Chondrocyte (in vitro differentiated cells): ENCODE data around the gene TMEM154. TPM values are rescaled to one million over a fixed set of nuclear protein-coding genes. Genes with fewer than 3 reads are reported as not detected.

Source experiments
- DNase-seq: peaks from one replicate; pipeline ENCODE4 v3.0.0; 2021; ENCODE audit warnings: mixed read lengths, low spot score
- H3K27ac Mint-ChIP-seq: one replicate; pipeline ENCODE4 v1.8.0; 2021; ENCODE audit warnings: mild to moderate bottlenecking, moderate library complexity, mixed read lengths; ENCODE audit not compliant: unreplicated experiment
- H3K27me3 Mint-ChIP-seq: 2 replicates; pipeline ENCODE4 v1.8.0; 2021; ENCODE audit warnings: low read depth, mixed read lengths
- H3K36me3 Mint-ChIP-seq: 2 replicates; pipeline ENCODE4 v1.8.0; 2021; ENCODE audit warnings: low read depth, mixed read lengths
- H3K4me1 Mint-ChIP-seq: 2 replicates; pipeline ENCODE4 v1.8.0; 2021; ENCODE audit warnings: low read depth, mild to moderate bottlenecking, mixed read lengths
- H3K4me3 Mint-ChIP-seq: one replicate; pipeline ENCODE4 v1.8.0; 2021; ENCODE audit warnings: mild to moderate bottlenecking, moderate library complexity, mixed read lengths; ENCODE audit not compliant: unreplicated experiment
- H3K9me3 Mint-ChIP-seq: 2 replicates; pipeline ENCODE4 v1.8.0; 2021; ENCODE audit warnings: low read depth, mixed read lengths
- total RNA-seq: library from RNA; stranded (reverse); gene quantifications from 3 replicates; pipeline ENCODE4 v1.2.1, GENCODE V29; 2021
- TF ChIP-seq, protein P1 (sequence below): fragments of 200-600 bp; sonication (generic); IDR thresholded peaks from 2 replicates; pipeline ENCODE4 v1.5.0; 2021; ENCODE audit warnings: antibody characterized with exemption, mild to moderate bottlenecking, moderate library complexity

The TMEM154 gene
- total RNA-seq, 1 donor from 2014 or later, result 2.2 TPM

DNA sequence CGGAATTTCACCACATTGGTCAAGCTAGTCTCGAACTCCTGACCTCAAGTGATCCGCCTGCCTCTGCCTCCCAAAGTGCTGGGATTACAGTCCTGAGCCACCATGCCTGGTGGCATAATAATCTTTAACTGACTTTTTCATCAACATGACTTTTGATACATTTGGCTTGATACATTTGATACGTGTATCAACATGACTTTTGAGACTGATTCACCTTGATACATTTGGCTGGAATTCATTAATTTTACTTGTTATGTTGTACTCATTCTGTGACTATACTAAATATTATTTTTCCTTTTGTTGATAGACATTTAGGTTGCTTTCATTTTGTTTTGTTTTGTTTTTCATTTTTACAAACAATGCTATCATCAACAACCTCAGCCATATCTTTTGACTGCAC is 6.3 kb downstream of the TMEM154 start:
- Mint-ChIP-seq H3K27me3 (peaks cover 2% of the 10 kb centered on the region), H3K36me3 (no peaks in the 10 kb centered on the region)
- TF ChIP-seq, protein P1, sequence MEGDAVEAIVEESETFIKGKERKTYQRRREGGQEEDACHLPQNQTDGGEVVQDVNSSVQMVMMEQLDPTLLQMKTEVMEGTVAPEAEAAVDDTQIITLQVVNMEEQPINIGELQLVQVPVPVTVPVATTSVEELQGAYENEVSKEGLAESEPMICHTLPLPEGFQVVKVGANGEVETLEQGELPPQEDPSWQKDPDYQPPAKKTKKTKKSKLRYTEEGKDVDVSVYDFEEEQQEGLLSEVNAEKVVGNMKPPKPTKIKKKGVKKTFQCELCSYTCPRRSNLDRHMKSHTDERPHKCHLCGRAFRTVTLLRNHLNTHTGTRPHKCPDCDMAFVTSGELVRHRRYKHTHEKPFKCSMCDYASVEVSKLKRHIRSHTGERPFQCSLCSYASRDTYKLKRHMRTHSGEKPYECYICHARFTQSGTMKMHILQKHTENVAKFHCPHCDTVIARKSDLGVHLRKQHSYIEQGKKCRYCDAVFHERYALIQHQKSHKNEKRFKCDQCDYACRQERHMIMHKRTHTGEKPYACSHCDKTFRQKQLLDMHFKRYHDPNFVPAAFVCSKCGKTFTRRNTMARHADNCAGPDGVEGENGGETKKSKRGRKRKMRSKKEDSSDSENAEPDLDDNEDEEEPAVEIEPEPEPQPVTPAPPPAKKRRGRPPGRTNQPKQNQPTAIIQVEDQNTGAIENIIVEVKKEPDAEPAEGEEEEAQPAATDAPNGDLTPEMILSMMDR, result no peak

GRCh38 chr4:152672206-152673092 is 7.3 kb downstream of the TMEM154 start:
- H3K27me3 Mint-ChIP-seq, result peaks cover 2% of the 10 kb centered on the region
- no peak for DNase-seq
- TF ChIP-seq, protein P1, result no peak
- H3K27ac Mint-ChIP-seq, result no peak overlapping the region
- no peak overlapping the region for H3K4me3 Mint-ChIP-seq
- no peaks in the 10 kb centered on the region for H3K36me3 Mint-ChIP-seq
- no peaks in the 10 kb centered on the region for H3K4me1 Mint-ChIP-seq
- H3K9me3 Mint-ChIP-seq, result no peaks in the 10 kb centered on the region

More for the DNA sequence above, 6.3 kb downstream of the TMEM154 start:
- no peaks in the 10 kb centered on the region for H3K9me3 Mint-ChIP-seq
- H3K4me3 Mint-ChIP-seq, result no peak overlapping the region
- no peak overlapping the region for H3K27ac Mint-ChIP-seq
- DNase-seq, result no peak
- no peaks in the 10 kb centered on the region for H3K4me1 Mint-ChIP-seq

DNA sequence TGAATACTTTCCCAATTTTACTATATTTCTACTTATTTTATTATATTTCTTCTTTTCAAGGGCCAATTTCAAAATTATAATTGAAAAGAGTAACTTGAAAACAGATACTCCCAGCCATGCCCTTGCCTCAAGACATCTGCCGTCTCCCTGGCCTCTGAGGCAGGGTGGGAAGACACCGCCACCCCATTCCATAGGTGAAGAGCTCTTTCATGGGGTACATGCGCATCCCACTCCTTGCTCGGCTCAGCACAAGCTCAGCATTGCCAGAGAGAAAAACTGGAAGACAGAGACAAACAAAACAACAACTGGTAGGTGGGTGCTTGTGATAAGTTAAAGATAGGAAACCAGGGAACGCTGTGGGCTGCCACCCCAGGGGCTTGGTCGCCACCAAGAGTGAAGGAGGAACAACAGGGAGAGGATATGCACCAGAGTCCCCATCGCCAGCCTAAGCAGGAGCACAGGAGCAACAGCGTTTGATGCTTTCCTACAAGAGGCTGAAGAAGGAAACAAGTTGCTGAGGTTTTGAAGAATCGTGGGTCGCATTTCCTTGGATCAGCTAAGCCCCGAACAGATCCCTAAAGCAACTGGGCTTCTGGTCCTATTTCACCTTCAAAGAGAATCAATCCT is 11.3 kb downstream of the TMEM154 start:
- H3K9me3 Mint-ChIP-seq, result no peaks in the 10 kb centered on the region
- no peaks in the 10 kb centered on the region for H3K36me3 Mint-ChIP-seq

GRCh38 chr4:152667781-152668180 is 12.0 kb downstream of the TMEM154 start:
- no peaks in the 10 kb centered on the region for H3K36me3 Mint-ChIP-seq
- no peaks in the 10 kb centered on the region for H3K4me1 Mint-ChIP-seq
- H3K27ac Mint-ChIP-seq, result no peak overlapping the region
- TF ChIP-seq, protein P1, result no peak
- no peaks in the 10 kb centered on the region for H3K9me3 Mint-ChIP-seq
- no peaks in the 10 kb centered on the region for H3K27me3 Mint-ChIP-seq
- no peak overlapping the region for H3K4me3 Mint-ChIP-seq
- DNase-seq, result no peak

More for the DNA sequence above, 11.3 kb downstream of the TMEM154 start:
- TF ChIP-seq, protein P1, result no peak
- no peaks in the 10 kb centered on the region for H3K4me1 Mint-ChIP-seq
- no peak overlapping the region for H3K4me3 Mint-ChIP-seq
- no peak overlapping the region for H3K27ac Mint-ChIP-seq
- no peaks in the 10 kb centered on the region for H3K27me3 Mint-ChIP-seq
- DNase-seq, result no peak

GRCh38 chr4:152666946-152667345 is 12.9 kb downstream of the TMEM154 start:
- no peak overlapping the region for H3K27ac Mint-ChIP-seq
- DNase-seq, result no peak
- no peaks in the 10 kb centered on the region for H3K27me3 Mint-ChIP-seq
- H3K9me3 Mint-ChIP-seq, result no peaks in the 10 kb centered on the region
- no peaks in the 10 kb centered on the region for H3K36me3 Mint-ChIP-seq
- no peak overlapping the region for H3K4me3 Mint-ChIP-seq
- no peaks in the 10 kb centered on the region for H3K4me1 Mint-ChIP-seq
- TF ChIP-seq, protein P1, result no peak
